A673 (cell line): ENCODE measurements around the gene ENOX1. TPM values are rescaled to one million over a fixed set of nuclear protein-coding genes. Genes with fewer than 3 reads are reported as not detected.

Source experiments
- BruUV-seq: library from RNA; stranded (reverse); fragments of 400-500 nt; replicated peaks from 2 replicates; lab custom pipeline; 2021; lab: Mats Ljungman, UMichigan
- CTCF ChIA-PET: fragments of 300-600 bp; sonication (Branson Sonifier 250); formaldehyde crosslinking; loops from one replicate; lab custom pipeline; 2022; ENCODE audit warnings: antibody characterized with exemption; lab: Charles Lee
- POLR2A ChIA-PET: fragments of 300-600 bp; sonication (Branson Sonifier 250); formaldehyde crosslinking; loops from one replicate; lab custom pipeline; 2022; ENCODE audit warnings: antibody characterized with exemption; ENCODE audit not compliant: low non-redundant PET; lab: Charles Lee
- DNase-seq: peaks from one replicate; pipeline ENCODE4 v3.0.0-alpha.2; 2015; ENCODE audit warnings: low spot score
- H3K27ac ChIP-seq: fragments of 200-600 bp; sonication (generic); 2 replicates; pipeline ENCODE4 v1.5.1; 2016; ENCODE audit warnings: mixed run types, low read depth, mild to moderate bottlenecking, mixed read lengths, antibody characterized with exemption, low read length; ENCODE audit not compliant: poor library complexity, severe bottlenecking
- H3K27me3 ChIP-seq: fragments of 200-600 bp; sonication (generic); replicated peaks from 2 replicates; pipeline ENCODE4 v1.6.1; 2017; ENCODE audit warnings: mixed run types, low read depth, mild to moderate bottlenecking, mixed read lengths, antibody characterized with exemption, low read length; ENCODE audit not compliant: insufficient read depth, poor library complexity
- H3K36me3 ChIP-seq: fragments of 200-600 bp; sonication (generic); 2 replicates; pipeline ENCODE4 v1.6.1; 2016; ENCODE audit warnings: mixed run types, mild to moderate bottlenecking, mixed read lengths, antibody characterized with exemption, low read length; ENCODE audit not compliant: insufficient read depth, poor library complexity, severe bottlenecking
- H3K4me1 ChIP-seq: fragments of 200-600 bp; sonication (generic); 2 replicates; pipeline ENCODE4 v1.6.1; 2017; ENCODE audit warnings: mixed run types, mild to moderate bottlenecking, mixed read lengths, antibody characterized with exemption, low read length; ENCODE audit not compliant: insufficient read depth, poor library complexity, severe bottlenecking
- H3K4me3 ChIP-seq: fragments of 200-600 bp; sonication (generic); 2 replicates; pipeline ENCODE4 v1.5.1; 2016; ENCODE audit warnings: low read depth, mixed run types, mild to moderate bottlenecking, mixed read lengths, low read length; ENCODE audit not compliant: poor library complexity, severe bottlenecking
- H3K9me3 ChIP-seq: fragments of 200-600 bp; sonication (generic); 2 replicates; pipeline ENCODE4 v1.6.1; 2016; ENCODE audit warnings: mixed run types, low read depth, mild to moderate bottlenecking, mixed read lengths, antibody characterized with exemption, low read length; ENCODE audit not compliant: poor library complexity, severe bottlenecking
- EZH2 ChIP-seq: fragments of 200-600 bp; sonication (generic); IDR thresholded peaks from 2 replicates; pipeline ENCODE4 v1.6.1; 2017; ENCODE audit warnings: borderline replicate concordance, low read depth, mild to moderate bottlenecking, mixed read lengths, antibody characterized with exemption, low read length; ENCODE audit not compliant: poor library complexity, severe bottlenecking
- intact Hi-C: fragments of 100-400 bp; cut with micrococcal nuclease; formaldehyde crosslinking; loops from one replicate; pipeline ENCODE4 v1.10.0; 2022; ENCODE audit not compliant: unreplicated experiment
- total RNA-seq: library from RNA; stranded (reverse); gene quantifications from 2 replicates; pipeline ENCODE4 v1.2.3, GENCODE V29; 2021
- TF ChIP-seq, protein P1 (sequence below): fragments of 300-800, 200-600 bp; sonication (generic); conservative IDR thresholded peaks from 2 replicates; pipeline ENCODE4 v1.5.1; 2017; ENCODE audit warnings: low read depth, mild to moderate bottlenecking, antibody characterized with exemption, low read length, moderate library complexity, mixed read lengths

Gene ENOX1
- total RNA-seq, 1 experiment from 2014 or later = 4.4 TPM

DNA sequence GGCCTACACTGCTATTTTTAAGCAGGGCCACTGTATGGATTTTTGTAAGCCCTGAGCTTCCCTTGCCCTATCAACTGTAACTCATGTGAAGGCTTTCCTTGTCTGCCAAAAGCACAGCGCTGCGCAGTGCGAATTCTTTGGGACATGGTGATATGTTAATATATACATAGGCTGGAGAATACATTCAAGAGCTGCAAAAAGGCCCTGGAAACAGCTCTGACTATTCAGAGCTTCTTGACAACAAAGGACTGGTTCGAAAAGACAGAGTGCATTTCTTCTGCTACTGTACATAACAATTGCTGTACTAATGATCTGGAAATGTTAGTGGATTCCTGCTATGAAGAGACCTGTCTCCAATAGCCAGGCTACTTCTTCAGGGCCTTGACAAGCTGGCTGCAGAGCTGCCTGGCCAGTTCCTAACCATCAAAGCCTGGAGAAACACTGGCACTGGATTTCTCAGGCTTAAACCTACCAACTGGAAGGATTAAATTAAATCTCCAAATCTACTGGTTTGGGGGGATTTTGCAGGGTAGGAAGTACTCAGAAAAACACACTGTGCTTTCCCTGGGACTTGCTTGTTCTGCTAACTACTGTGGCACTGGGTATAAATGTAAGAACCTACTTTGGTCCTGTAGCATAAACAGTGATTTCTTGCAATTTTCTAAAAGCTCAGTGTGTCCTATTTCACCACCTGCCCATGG lies 516.5 kb downstream of the ENOX1 start:
- no peak overlapping the region for H3K27ac ChIP-seq
- POLR2A ChIA-PET = interaction anchor here (0.5 to 0.6 kb wide), 2 partner anchors 12 to 85 kb away, joined by 3 to 6 read pairs; no protein-coding TSS in a partner anchor
- no peak for DNase-seq
- H3K4me1 ChIP-seq = peaks cover 4% of the 10 kb centered on the region
- H3K9me3 ChIP-seq = no peaks in the 10 kb centered on the region
- no TSS peak for BruUV-seq
- CTCF ChIA-PET = no interaction called here
- intact Hi-C loops = no loop called here
- no peaks in the 10 kb centered on the region for H3K36me3 ChIP-seq
- TF ChIP-seq, protein P1, sequence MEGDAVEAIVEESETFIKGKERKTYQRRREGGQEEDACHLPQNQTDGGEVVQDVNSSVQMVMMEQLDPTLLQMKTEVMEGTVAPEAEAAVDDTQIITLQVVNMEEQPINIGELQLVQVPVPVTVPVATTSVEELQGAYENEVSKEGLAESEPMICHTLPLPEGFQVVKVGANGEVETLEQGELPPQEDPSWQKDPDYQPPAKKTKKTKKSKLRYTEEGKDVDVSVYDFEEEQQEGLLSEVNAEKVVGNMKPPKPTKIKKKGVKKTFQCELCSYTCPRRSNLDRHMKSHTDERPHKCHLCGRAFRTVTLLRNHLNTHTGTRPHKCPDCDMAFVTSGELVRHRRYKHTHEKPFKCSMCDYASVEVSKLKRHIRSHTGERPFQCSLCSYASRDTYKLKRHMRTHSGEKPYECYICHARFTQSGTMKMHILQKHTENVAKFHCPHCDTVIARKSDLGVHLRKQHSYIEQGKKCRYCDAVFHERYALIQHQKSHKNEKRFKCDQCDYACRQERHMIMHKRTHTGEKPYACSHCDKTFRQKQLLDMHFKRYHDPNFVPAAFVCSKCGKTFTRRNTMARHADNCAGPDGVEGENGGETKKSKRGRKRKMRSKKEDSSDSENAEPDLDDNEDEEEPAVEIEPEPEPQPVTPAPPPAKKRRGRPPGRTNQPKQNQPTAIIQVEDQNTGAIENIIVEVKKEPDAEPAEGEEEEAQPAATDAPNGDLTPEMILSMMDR = no peak
- TF ChIP-seq EZH2 = no peak
- H3K27me3 ChIP-seq = no peaks in the 10 kb centered on the region
- H3K4me3 ChIP-seq = no peak overlapping the region

DNA sequence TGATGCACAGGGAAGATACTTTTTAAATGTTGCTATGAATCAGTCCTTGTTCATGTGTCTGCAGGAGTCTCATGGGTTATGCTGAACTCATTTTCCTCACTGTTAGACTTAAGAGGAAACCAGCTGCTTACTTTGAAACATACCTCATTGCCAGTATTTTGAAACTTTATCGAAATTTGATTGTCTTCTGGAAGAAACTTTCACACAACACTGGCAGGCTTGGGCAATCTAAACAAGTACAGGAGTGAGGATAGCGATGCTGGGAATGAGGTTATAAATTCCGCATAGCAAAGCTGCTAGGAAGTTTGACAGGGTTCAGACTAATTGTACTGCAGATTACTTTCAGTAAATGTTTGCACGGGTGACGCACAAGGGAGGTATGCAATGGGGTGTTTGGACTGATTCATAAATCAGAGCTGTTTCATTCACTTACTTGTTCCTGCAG lies 517.7 kb downstream of the ENOX1 start:
- no TSS peak for BruUV-seq
- DNase-seq = no peak
- H3K27ac ChIP-seq = no peak overlapping the region
- intact Hi-C loops = no loop called here
- H3K9me3 ChIP-seq = no peaks in the 10 kb centered on the region
- peaks cover 4% of the 10 kb centered on the region for H3K4me1 ChIP-seq
- no peaks in the 10 kb centered on the region for H3K36me3 ChIP-seq
- TF ChIP-seq, protein P1 = no peak
- no peak for TF ChIP-seq EZH2
- H3K4me3 ChIP-seq = no peak overlapping the region
- ChIA-PET CTCF (no interaction called here), POLR2A (no interaction called here)
- H3K27me3 ChIP-seq = no peaks in the 10 kb centered on the region

DNA sequence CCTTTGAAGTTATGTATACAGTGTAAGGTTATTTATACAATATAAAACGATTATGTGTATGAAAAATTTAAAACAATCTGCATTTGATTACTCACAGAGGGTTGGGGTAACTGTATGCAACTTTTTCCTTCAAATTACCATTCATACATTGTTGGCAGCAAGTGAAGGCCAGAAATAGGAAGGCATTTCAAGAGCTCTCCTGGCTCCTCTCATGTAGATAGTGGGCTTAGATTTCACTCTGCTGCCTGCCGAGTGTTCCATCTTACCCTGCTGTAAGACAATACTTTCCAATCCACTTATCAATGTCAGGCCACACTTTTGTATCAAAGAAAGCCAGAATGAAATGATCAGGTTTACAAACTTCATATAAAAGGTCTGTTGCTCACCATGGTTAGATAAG lies 518.1 kb downstream of the ENOX1 start:
- H3K27ac ChIP-seq = no peak overlapping the region
- CTCF ChIA-PET = no interaction called here
- no peak for TF ChIP-seq EZH2
- peaks cover 4% of the 10 kb centered on the region for H3K4me1 ChIP-seq
- H3K9me3 ChIP-seq = no peaks in the 10 kb centered on the region
- no peaks in the 10 kb centered on the region for H3K36me3 ChIP-seq
- H3K4me3 ChIP-seq = no peak overlapping the region
- H3K27me3 ChIP-seq = no peaks in the 10 kb centered on the region
- POLR2A ChIA-PET = no interaction called here
- no peak for DNase-seq
- intact Hi-C loops = no loop called here
- no TSS peak for BruUV-seq
